Ascending aorta (tissue), 2 donors: Measurements from ENCODE around the gene RFWD3. TPM values are rescaled to one million over a fixed set of nuclear protein-coding genes. Genes with fewer than 3 reads are reported as not detected.

Source experiments
- DNase-seq, 2 donors: peaks; one replicate each; pipeline ENCODE4 v3.0.0-alpha.2; 2019; ENCODE audit warnings: low spot score in 2 of 2
- H3K27ac ChIP-seq, 2 donors: fragments of 200-600 bp; sonication (generic); one replicate each; pipeline ENCODE4 v1.5.1; 2016 to 2017; ENCODE audit warnings: mild to moderate bottlenecking in 1 of 2
- H3K27me3 ChIP-seq: fragments of 200-600 bp; sonication (generic); one replicate; pipeline ENCODE4 v1.5.1; 2017
- H3K36me3 ChIP-seq, 2 donors: fragments of 200-600 bp; sonication (generic); one replicate each; pipeline ENCODE4 v1.5.1; 2016
- H3K4me1 ChIP-seq, 2 donors: fragments of 200-600 bp; sonication (generic); one replicate each; pipeline ENCODE4 v1.5.1; 2016 to 2017; ENCODE audit warnings: mild to moderate bottlenecking in 1 of 2
- H3K4me3 ChIP-seq, 2 donors: fragments of 200-600 bp; sonication (generic); one replicate each; pipeline ENCODE4 v1.5.1; 2016 to 2017; ENCODE audit warnings: mild to moderate bottlenecking in 1 of 2
- H3K9me3 ChIP-seq, 2 donors: fragments of 200-600 bp; sonication (generic); one replicate each; pipeline ENCODE4 v1.5.1; 2016
- CTCF ChIP-seq, 3 experiments: fragments of 200-600 bp in 2 of 3; fragments of 450-650 bp in 1 of 3; sonication (generic) in 2 of 3; IDR thresholded peaks; one replicate each; pipeline ENCODE4 v1.5.1; 2016 to 2019; ENCODE audit warnings: antibody characterized with exemption in 3 of 3, mild to moderate bottlenecking in 1 of 3, moderate library complexity in 1 of 3
- intact Hi-C: fragments of 100-400 bp; cut with DNase I; formaldehyde crosslinking; loops from one replicate; pipeline ENCODE4 v1.15.1; 2023
- total RNA-seq: library from RNA; depleted of rRNA; stranded (reverse); fragments of >200 nt; gene quantifications from one replicate; pipeline ENCODE4 v1.1.0, GENCODE V29; 2016

RFWD3 gene
- total RNA-seq, 1 donor from 2014 or later, result 54.6 TPM

- Histone ChIP-seq H3K27me3 (no peaks in the 10 kb centered on the region), H3K27ac (no peak overlapping the region), H3K36me3 (no peaks in the 10 kb centered on the region), H3K4me3 (no peak overlapping the region), H3K4me1 (peaks cover 0 to 3% of the 10 kb centered on the region in 2 donors), H3K9me3 (no peaks in the 10 kb centered on the region)
- intact Hi-C loops, result no loop called here
- TF ChIP-seq CTCF (IDR thresholded peaks at IDR 0.05), result no peak
- DNase-seq, result no peak
Observed at GRCh38 chr16:74577882-74578366, 88.8 kb downstream of the RFWD3 start.

GRCh38 chr16:74575807-74576643 is 90.7 kb downstream of the RFWD3 start:
- no peaks in the 10 kb centered on the region for H3K9me3 ChIP-seq
- peaks cover 0 to 3% of the 10 kb centered on the region in 2 donors for H3K4me1 ChIP-seq
- no peak overlapping the region for H3K27ac ChIP-seq
- H3K36me3 ChIP-seq, result no peaks in the 10 kb centered on the region
- no peak for DNase-seq
- no peaks in the 10 kb centered on the region for H3K27me3 ChIP-seq
- no peak overlapping the region for H3K4me3 ChIP-seq
- TF ChIP-seq CTCF (IDR thresholded peaks at IDR 0.05), result no peak
- intact Hi-C loops, result no loop called here

- H3K4me3 ChIP-seq, result no peak overlapping the region
- intact Hi-C loops, result no loop called here
- no peaks in the 10 kb centered on the region for H3K27me3 ChIP-seq
- H3K9me3 ChIP-seq, result no peaks in the 10 kb centered on the region
- no peak overlapping the region for H3K27ac ChIP-seq
- TF ChIP-seq CTCF (IDR thresholded peaks at IDR 0.05), result no peak
- DNase-seq, result no peak
- no peaks in the 10 kb centered on the region for H3K36me3 ChIP-seq
- peaks cover 0 to 3% of the 10 kb centered on the region in 2 donors for H3K4me1 ChIP-seq
Observed at GRCh38 chr16:74575175-74575806, 91.4 kb downstream of the RFWD3 start.

- intact Hi-C loops, result no loop called here
- no peaks in the 10 kb centered on the region for H3K36me3 ChIP-seq
- H3K27ac ChIP-seq, result no peak overlapping the region
- H3K4me1 ChIP-seq, result peaks cover 0 to 5% of the 10 kb centered on the region in 2 donors
- no peak overlapping the region for H3K4me3 ChIP-seq
- H3K9me3 ChIP-seq, result no peaks in the 10 kb centered on the region
- no peak for DNase-seq
- no peaks in the 10 kb centered on the region for H3K27me3 ChIP-seq
- no peak for TF ChIP-seq CTCF (IDR thresholded peaks at IDR 0.05)
Observed at GRCh38 chr16:74574146-74574545, 92.5 kb downstream of the RFWD3 start.

- intact Hi-C loops, result no loop called here
- H3K4me1 ChIP-seq, result peaks cover 0 to 8% of the 10 kb centered on the region in 2 donors
- DNase-seq, result no peak
Observed at GRCh38 chr16:74573622-74574021, 93.1 kb downstream of the RFWD3 start.

More at GRCh38 chr16:74573622-74574021, 93.1 kb downstream of the RFWD3 start:
- TF ChIP-seq CTCF (IDR thresholded peaks at IDR 0.05), result no peak
- no peak overlapping the region for H3K27ac ChIP-seq
- H3K9me3 ChIP-seq, result no peaks in the 10 kb centered on the region
- no peak overlapping the region for H3K4me3 ChIP-seq
- H3K27me3 ChIP-seq, result no peaks in the 10 kb centered on the region
- no peaks in the 10 kb centered on the region for H3K36me3 ChIP-seq

Other genes with a start within 250 kb of the RFWD3 start
- not detected for gene CLEC18B, start 245.4 kb downstream of the RFWD3 start, total RNA-seq
- 77.0 TPM for gene GLG1, start 59.8 kb downstream of the RFWD3 start, total RNA-seq
- gene MLKL, start 34.0 kb upstream of the RFWD3 start, total RNA-seq, result 4.0 TPM
- gene FA2H, start 107.9 kb upstream of the RFWD3 start, total RNA-seq, result not detected